Chondrocyte (in vitro differentiated cells): ENCODE data around the gene ZCCHC24. TPM values are rescaled to one million over a fixed set of nuclear protein-coding genes. Genes with fewer than 3 reads are reported as not detected.

Experiments used
- DNase-seq: peaks from one replicate; pipeline ENCODE4 v3.0.0; 2021; ENCODE audit warnings: mixed read lengths, low spot score
- H3K27ac Mint-ChIP-seq: one replicate; pipeline ENCODE4 v1.8.0; 2021; ENCODE audit warnings: mild to moderate bottlenecking, moderate library complexity, mixed read lengths; ENCODE audit not compliant: unreplicated experiment
- H3K27me3 Mint-ChIP-seq: 2 replicates; pipeline ENCODE4 v1.8.0; 2021; ENCODE audit warnings: low read depth, mixed read lengths
- H3K36me3 Mint-ChIP-seq: 2 replicates; pipeline ENCODE4 v1.8.0; 2021; ENCODE audit warnings: low read depth, mixed read lengths
- H3K4me1 Mint-ChIP-seq: 2 replicates; pipeline ENCODE4 v1.8.0; 2021; ENCODE audit warnings: low read depth, mild to moderate bottlenecking, mixed read lengths
- H3K4me3 Mint-ChIP-seq: one replicate; pipeline ENCODE4 v1.8.0; 2021; ENCODE audit warnings: mild to moderate bottlenecking, moderate library complexity, mixed read lengths; ENCODE audit not compliant: unreplicated experiment
- H3K9me3 Mint-ChIP-seq: 2 replicates; pipeline ENCODE4 v1.8.0; 2021; ENCODE audit warnings: low read depth, mixed read lengths
- CTCF ChIP-seq: fragments of 200-600 bp; sonication (generic); IDR thresholded peaks from 2 replicates; pipeline ENCODE4 v1.5.0; 2021; ENCODE audit warnings: antibody characterized with exemption, mild to moderate bottlenecking, moderate library complexity
- total RNA-seq: library from RNA; stranded (reverse); gene quantifications from 3 replicates; pipeline ENCODE4 v1.2.1, GENCODE V29; 2021

ZCCHC24 gene
- total RNA-seq, 1 donor from 2014 or later = 45.1 TPM

- DNase-seq = no peak
- H3K4me3 Mint-ChIP-seq = no peak overlapping the region
- H3K27ac Mint-ChIP-seq = peak overlapping the region; percentile 99
- peaks cover 60% of the 10 kb centered on the region for H3K4me1 Mint-ChIP-seq
- H3K36me3 Mint-ChIP-seq = peaks cover 4% of the 10 kb centered on the region
- H3K27me3 Mint-ChIP-seq = no peaks in the 10 kb centered on the region
- TF ChIP-seq CTCF = no peak
- no peaks in the 10 kb centered on the region for H3K9me3 Mint-ChIP-seq
These were observed 47.7 kb downstream of the ZCCHC24 start for GRCh38 chr10:79397575-79398303.

DNA sequence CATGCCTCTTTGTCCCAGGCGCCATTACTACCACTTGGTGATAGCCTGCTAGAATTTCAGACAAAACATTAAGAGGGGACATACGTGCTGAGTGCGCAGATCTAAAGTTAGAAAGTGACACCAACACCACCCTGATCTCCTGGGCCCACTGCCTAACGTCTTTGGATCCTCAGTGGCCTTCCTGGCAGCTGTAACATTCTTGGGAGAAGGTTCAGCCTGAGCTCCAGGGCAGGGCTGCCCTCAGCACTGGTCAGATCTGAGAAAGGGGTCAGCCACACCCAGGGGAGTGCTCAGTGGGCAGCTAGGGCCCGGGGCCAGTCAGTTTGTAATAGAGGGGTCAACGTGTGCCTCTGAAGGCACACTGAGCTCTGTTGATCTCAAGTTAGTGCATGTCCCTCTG, 48.4 kb downstream of the ZCCHC24 start:
- H3K4me3 Mint-ChIP-seq = no peak overlapping the region
- no peaks in the 10 kb centered on the region for H3K27me3 Mint-ChIP-seq
- no peaks in the 10 kb centered on the region for H3K9me3 Mint-ChIP-seq
- H3K4me1 Mint-ChIP-seq = peaks cover 54% of the 10 kb centered on the region
- H3K27ac Mint-ChIP-seq = peak overlapping the region; percentile 99
- no peak for DNase-seq
- no peak for TF ChIP-seq CTCF
- peaks cover 7% of the 10 kb centered on the region for H3K36me3 Mint-ChIP-seq

GRCh38 chr10:79396520-79396919, 48.9 kb downstream of the ZCCHC24 start:
- H3K9me3 Mint-ChIP-seq = no peaks in the 10 kb centered on the region
- no peaks in the 10 kb centered on the region for H3K27me3 Mint-ChIP-seq
- no peak for DNase-seq
- H3K4me1 Mint-ChIP-seq = peaks cover 49% of the 10 kb centered on the region
- TF ChIP-seq CTCF = no peak
- H3K4me3 Mint-ChIP-seq = no peak overlapping the region
- H3K27ac Mint-ChIP-seq = no peak overlapping the region
- peaks cover 7% of the 10 kb centered on the region for H3K36me3 Mint-ChIP-seq

GRCh38 chr10:79394664-79395063, 50.8 kb downstream of the ZCCHC24 start:
- no peak for TF ChIP-seq CTCF
- Mint-ChIP-seq H3K4me1 (peaks cover 31% of the 10 kb centered on the region), H3K4me3 (no peak overlapping the region), H3K27me3 (no peaks in the 10 kb centered on the region), H3K9me3 (no peaks in the 10 kb centered on the region), H3K36me3 (peaks cover 8% of the 10 kb centered on the region), H3K27ac (no peak overlapping the region)
- DNase-seq = peak; percentile 25

GRCh38 chr10:79393924-79394610, 51.4 kb downstream of the ZCCHC24 start:
- Mint-ChIP-seq H3K9me3 (no peaks in the 10 kb centered on the region), H3K36me3 (peaks cover 8% of the 10 kb centered on the region)
- DNase-seq = peak; percentile 58

More at GRCh38 chr10:79393924-79394610, 51.4 kb downstream of the ZCCHC24 start:
- Mint-ChIP-seq H3K27ac (no peak overlapping the region), H3K4me1 (peaks cover 25% of the 10 kb centered on the region), H3K27me3 (no peaks in the 10 kb centered on the region), H3K4me3 (no peak overlapping the region)
- no peak for TF ChIP-seq CTCF
